T47D (cell line): ENCODE measurements around the gene MED13.

Experiments used
- DNase-seq, 2 experiments: peaks; one replicate each; pipeline versions ENCODE4 v3.0.0 to v3.0.0-alpha.2; 2011 to 2012; ENCODE audit warnings: low read depth in 1 of 2, low spot score in 1 of 2
- JUND ChIP-seq: IDR thresholded peaks from 2 replicates; pipeline ENCODE4 v1.6.1; 2012; ENCODE audit warnings: low read depth
- in situ Hi-C: cut with HindIII; loops from 2 replicates; pipeline ENCODE4 v1.10.0; 2016; ENCODE audit warnings: low sequenced_read_pairs, low pct_unique_long_range_greater_than_20kb

Gene MED13, protein sequence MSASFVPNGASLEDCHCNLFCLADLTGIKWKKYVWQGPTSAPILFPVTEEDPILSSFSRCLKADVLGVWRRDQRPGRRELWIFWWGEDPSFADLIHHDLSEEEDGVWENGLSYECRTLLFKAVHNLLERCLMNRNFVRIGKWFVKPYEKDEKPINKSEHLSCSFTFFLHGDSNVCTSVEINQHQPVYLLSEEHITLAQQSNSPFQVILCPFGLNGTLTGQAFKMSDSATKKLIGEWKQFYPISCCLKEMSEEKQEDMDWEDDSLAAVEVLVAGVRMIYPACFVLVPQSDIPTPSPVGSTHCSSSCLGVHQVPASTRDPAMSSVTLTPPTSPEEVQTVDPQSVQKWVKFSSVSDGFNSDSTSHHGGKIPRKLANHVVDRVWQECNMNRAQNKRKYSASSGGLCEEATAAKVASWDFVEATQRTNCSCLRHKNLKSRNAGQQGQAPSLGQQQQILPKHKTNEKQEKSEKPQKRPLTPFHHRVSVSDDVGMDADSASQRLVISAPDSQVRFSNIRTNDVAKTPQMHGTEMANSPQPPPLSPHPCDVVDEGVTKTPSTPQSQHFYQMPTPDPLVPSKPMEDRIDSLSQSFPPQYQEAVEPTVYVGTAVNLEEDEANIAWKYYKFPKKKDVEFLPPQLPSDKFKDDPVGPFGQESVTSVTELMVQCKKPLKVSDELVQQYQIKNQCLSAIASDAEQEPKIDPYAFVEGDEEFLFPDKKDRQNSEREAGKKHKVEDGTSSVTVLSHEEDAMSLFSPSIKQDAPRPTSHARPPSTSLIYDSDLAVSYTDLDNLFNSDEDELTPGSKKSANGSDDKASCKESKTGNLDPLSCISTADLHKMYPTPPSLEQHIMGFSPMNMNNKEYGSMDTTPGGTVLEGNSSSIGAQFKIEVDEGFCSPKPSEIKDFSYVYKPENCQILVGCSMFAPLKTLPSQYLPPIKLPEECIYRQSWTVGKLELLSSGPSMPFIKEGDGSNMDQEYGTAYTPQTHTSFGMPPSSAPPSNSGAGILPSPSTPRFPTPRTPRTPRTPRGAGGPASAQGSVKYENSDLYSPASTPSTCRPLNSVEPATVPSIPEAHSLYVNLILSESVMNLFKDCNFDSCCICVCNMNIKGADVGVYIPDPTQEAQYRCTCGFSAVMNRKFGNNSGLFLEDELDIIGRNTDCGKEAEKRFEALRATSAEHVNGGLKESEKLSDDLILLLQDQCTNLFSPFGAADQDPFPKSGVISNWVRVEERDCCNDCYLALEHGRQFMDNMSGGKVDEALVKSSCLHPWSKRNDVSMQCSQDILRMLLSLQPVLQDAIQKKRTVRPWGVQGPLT (N-terminal part only)

DNA sequence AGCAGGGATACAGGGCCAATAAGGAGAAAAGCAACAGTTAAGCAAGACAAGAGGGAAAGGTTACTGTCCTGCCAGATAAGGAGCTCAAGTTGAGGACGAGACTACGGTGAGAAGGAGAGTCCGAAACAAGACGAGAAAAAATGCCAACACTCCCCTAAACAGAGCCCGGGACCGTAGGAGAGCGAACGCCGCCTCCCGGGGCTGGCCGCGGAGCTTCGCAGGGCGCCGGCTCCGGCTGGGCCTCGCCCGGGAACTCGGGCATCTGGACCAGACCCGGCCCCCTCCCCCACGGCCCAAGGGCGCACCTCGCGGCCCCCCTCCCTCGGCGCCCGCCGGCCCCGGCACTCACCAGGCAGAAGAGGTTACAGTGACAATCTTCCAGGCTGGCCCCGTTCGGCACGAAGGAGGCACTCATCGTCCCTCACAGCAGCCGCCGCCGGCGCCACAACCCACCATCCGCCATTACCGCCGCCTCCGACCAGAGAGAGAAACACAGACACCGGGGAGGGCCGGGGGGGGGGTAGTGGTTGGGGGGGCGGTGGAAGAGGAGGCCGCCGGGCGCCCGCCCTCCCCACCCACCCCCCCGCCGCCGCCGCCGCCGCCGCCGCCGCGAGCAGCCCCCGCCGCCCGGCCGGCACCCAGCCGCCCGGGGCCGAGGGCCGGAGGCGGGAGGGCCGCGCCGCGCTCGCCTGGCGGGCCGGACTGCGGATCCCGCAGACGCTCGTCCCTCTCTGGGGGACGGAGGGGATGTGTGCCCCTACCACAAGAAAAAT is at the start of gene MED13:
MED13 (minus strand) TSS at position 488 of the 773 bp plus-strand sequence; CDS start at position 415, 73 bp downstream.
- TF ChIP-seq JUND, result no peak
- DNase-seq, result peak; percentile 39 to 58
- in situ Hi-C loops, result no loop called here

DNA sequence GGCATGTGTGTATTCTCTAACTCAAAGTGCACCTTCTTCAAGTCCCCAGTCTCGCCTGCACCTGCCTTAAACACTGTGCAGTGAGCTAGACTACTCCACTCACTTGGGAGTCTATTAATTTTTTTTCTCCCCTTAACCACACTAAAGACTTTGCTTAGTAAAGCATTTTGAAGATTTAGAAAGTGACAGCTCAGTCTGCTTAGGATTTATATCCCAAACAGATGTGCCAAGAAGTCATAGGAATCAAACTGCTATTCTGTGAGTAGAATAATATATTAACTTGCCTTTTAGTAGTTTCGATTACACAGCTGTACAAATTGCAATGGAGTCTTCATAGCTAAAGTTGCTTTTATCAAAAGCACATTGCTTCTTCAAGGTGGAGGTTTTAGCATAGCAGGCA is 47.2 kb upstream of the MED13 start:
- in situ Hi-C loops, result no loop called here
- no peak for TF ChIP-seq JUND
- no peak for DNase-seq

DNA sequence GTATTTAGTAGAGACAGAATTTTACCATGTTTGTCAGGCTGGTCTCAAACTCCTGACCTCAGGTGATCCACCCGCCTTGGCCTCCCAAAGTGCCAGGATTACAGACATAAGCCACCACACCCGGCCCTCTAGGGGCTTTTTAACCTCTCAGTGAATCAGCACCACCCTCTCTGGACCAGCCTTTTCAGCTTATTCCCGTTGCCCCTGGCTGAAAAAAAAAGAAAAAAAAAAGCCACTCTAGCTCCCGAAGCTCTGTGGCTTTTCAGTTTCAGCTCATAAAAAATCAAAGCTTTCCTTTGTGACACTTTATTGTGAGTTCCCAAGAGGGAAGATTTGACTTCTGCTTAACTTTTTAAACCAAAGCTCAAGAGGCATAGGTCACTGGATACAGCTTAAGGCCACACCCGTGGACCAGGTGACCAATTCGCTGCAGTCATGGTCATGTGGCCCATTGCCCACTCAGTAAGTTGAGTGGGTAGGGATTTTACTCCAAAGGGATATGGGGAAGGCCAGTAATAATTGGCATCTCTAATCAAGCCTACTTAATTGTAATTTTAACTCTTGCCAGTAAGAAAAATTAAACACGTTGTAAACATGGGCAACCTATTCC is 46.6 kb upstream of the MED13 start:
- no peak for DNase-seq
- in situ Hi-C loops, result no loop called here
- TF ChIP-seq JUND, result no peak

DNA sequence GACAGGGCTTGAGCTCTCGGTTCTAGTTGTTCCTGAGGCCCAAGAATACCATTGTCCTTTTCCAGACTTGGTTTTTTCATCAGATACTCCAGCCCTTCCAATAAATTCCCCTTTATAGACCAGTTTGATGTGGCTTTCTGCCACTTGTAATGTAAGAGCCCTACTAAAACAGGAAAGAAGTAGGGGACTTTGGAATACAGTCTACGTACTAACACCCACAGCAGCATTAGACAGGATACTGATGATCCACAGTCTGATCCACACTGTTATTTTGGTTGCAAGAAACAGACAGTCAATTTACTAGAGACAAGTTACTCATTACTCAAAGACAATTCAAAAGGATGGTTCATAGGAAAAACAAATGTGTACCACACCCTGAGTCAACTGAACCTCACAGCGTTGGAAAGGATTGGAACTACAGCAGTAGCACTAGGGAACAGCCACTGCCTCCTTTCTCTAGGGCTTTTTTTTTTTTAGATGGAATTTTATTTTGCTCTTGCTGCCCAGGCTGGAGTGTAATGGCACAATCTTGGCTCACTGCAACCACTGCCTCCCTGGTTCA is 45.9 kb upstream of the MED13 start:
- in situ Hi-C loops, result no loop called here
- TF ChIP-seq JUND, result no peak

DNA sequence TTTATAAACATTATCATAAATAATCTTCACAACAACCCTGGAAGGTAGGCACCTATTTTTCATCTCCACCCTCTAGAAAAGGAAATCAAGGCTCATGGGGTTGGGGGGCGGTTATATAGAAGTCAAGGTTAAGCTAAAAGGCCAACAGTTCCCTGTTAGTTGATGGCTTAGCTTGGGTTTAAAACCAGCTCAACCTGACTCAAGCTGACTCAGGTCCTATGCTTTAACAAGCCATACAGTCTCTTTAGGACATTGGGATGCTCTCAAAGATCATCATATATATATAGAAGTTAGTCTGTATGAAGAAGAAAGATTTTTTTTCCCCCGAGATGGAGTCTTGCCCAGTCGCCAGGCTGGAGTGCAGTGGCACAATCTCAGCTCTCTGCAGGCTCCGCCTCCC is 44.8 kb upstream of the MED13 start:
- TF ChIP-seq JUND, result no peak
- no peak for DNase-seq
- in situ Hi-C loops, result no loop called here

More for the DNA sequence above, 45.9 kb upstream of the MED13 start:
- DNase-seq, result no peak

DNA sequence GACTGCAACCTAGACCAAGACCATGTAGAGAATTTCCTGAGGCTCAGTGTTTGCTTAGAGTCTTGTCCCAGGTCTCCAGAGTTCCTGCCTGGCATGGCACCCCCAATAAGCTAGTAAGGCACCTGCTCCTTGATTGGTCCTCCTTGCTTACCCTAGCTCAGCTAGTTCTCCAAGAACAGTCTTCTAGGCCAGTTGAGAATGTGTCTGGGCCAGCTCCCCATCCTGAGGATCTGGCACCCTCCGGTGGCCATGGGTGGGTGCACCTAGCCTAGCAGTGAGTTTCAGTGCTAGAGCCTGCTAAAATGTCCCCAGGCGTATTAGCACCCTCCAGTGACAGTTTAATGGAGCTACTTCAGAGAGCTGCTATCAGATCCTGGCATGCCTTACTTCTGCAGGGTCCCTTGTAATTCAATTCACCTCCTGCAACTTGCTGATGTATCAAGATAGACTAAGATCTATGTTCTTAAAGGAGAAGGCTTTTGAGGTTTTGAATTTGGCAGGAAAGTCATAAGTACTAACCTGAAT is 44.4 kb upstream of the MED13 start:
- no peak for TF ChIP-seq JUND
- DNase-seq, result peak; percentile 44 to 88
- in situ Hi-C loops, result no loop called here

DNA sequence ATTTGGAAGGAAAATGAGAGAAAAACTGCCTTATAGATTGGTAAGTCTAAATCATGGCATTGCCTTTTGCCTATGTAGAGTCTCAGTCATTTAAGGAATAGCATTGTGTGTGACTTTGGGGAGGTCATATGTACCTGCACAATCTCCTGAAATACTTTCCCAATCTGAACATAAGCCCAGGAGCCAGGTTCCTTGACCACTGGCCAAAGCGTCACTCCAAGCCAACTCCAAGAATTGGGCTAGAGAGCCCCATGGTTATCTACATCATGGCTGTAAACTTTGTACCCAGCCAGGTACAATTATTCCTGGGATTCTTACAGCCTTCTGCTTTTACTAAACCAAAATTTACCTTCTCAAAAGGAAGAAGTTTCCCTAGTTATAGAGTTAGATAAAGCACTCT is 40.8 kb upstream of the MED13 start:
- DNase-seq, result no peak
- in situ Hi-C loops, result no loop called here
- TF ChIP-seq JUND, result no peak

DNA sequence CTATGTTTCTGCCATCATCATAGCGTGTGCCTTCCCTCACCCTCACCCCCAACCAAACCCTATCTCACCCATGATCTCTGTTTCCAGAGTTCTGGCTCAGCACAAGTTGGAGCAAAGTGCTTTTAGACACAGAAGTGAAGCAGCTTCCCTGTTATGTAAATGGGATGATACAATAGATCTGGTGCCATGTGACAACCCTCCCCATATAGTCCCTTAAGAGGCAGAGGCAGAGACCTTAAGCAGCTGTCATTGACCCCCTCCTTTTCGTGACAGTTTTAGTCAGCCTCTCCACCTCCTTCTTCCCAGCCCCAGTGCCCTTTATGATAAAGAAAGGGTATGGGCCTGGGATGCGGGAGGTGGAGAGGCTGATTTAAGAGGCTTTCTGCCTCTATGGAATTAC is 40.3 kb upstream of the MED13 start:
- in situ Hi-C loops, result no loop called here
- no peak for TF ChIP-seq JUND
- no peak for DNase-seq

DNA sequence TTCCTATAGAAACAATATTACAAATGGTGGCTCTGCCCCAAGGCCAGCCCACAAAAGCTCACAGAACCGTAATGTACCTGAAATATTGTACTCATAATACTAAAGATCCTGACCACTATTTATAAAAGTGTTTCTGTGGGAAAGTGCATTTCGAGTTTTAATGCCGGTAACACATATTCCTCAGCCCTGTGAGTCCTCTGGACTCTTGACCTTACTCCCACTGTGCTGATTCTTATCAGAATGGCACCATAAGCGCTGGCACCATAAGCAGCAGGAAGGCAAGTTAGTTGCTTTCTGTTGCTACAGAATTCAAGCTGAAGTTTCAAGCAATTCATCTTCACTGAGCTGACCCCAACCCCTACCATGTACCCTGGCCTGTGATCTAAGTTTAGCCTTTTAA is 36.4 kb upstream of the MED13 start:
- no peak for TF ChIP-seq JUND
- no peak for DNase-seq
- in situ Hi-C loops, result no loop called here

DNA sequence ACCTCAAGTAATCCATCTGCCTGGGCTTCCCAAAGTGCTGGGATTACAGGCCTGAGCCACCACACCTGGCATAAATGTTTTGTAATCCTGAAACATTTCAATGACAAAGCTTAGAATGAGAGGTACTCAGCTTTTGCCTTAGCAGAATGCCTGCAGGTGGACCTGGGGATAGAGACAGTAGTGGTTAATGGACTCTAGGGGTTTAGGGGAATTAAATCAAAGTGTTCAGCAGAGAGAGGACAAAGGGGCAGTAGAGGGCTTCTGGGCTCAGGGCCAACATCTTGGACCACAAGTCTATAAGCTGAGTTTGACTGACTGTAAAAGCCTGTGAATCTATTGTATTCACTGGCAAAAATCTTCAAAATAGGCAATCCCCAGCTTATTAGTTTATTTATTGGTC is 36.0 kb upstream of the MED13 start:
- in situ Hi-C loops, result no loop called here
- no peak for DNase-seq
- TF ChIP-seq JUND, result no peak

DNA sequence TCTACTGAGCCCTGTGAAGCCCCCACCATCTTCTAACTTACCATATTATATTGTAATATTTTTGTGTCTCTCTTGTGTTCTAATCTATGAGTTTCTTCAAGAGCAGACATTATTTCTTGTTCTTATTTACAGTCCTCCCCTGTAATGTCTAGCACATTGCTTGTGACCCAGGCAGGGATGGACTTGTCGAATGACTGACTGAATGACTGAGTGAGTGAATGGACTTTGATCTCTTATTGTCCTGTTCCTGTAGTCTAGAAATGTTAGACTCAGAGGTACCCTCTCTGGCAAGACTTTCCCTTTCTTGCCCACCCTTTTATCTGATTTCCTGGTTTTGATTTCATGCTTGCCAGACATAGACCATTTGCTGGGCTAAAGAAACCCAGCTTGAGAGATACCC is 35.0 kb upstream of the MED13 start:
- no peak for DNase-seq
- in situ Hi-C loops, result no loop called here
- no peak for TF ChIP-seq JUND
